HCT116 (cell line): ENCODE data around the gene TSPAN7. TPM values are rescaled to one million over a fixed set of nuclear protein-coding genes. Genes with fewer than 3 reads are reported as not detected.

ENCODE experiments used
- ATAC-seq: fragments of 200-7000 bp; cut with Tn5 transposase; 2 replicates; pipeline ENCODE4 v1.9.1; 2020; ENCODE audit warnings: mild to moderate bottlenecking, moderate library complexity
- BruUV-seq: library from RNA; stranded (reverse); fragments of 400-500 nt; replicated peaks from 2 replicates; lab custom pipeline; 2021; lab: Mats Ljungman, UMichigan
- CTCF ChIA-PET: fragments of 300-600 bp; sonication (Branson Sonifier 250); formaldehyde crosslinking; loops from one replicate; lab custom pipeline; 2021; ENCODE audit warnings: antibody characterized with exemption; lab: Charles Lee
- POLR2A ChIA-PET: fragments of 300-600, 350-600 bp; sonication (Branson Sonifier 250); formaldehyde crosslinking; loops from one replicate; lab custom pipeline; 2021; ENCODE audit warnings: antibody characterized with exemption; lab: Charles Lee
- RAD21 ChIA-PET, 2 experiments: fragments of 300-600 bp; sonication (Branson Sonifier 250); formaldehyde crosslinking; loops; one replicate each; lab custom pipeline; 2023; ENCODE audit warnings: low total read pairs in 2 of 2; ENCODE audit not compliant: uncharacterized antibody in 2 of 2, unreplicated experiment in 2 of 2, low non-redundant PET in 1 of 2; lab: Charles Lee
- DNase-seq: peaks from one replicate; pipeline ENCODE4 v3.0.0-alpha.2; 2010; ENCODE audit warnings: low read depth, low spot score
- H2AFZ ChIP-seq: fragments of 200-600 bp; shearing (Covaris generic), sonication (generic); 2 replicates; pipeline ENCODE4 v1.6.1; 2017; ENCODE audit warnings: low read depth, mixed run types, mixed read lengths, antibody characterized with exemption, low read length; ENCODE audit not compliant: poor library complexity, severe bottlenecking
- H3K27ac ChIP-seq: 2 replicates; pipeline ENCODE4 v1.5.1; 2012; ENCODE audit warnings: low read depth, low read length
- H3K27me3 ChIP-seq: fragments of 200-600 bp; sonication (generic); 2 replicates; pipeline ENCODE4 v1.6.1; 2016; ENCODE audit warnings: mixed run types, low read length, mixed read lengths; ENCODE audit not compliant: insufficient read depth
- H3K36me3 ChIP-seq, 2 experiments: fragments of 200-500 bp in 1 of 2; fragments of 200-600 bp in 1 of 2; sonication (Bioruptor generic) in 1 of 2; sonication (generic) in 1 of 2; 2 replicates each; pipeline versions ENCODE4 v1.5.1 to v1.6.1; 2014 to 2016; ENCODE audit warnings: low read length in 2 of 2, inconsistent platforms in 1 of 2, mixed read lengths in 1 of 2, mixed run types in 1 of 2; ENCODE audit not compliant: insufficient read depth in 2 of 2, control insufficient read depth in 1 of 2
- H3K4me1 ChIP-seq, 2 experiments: fragments of 200-600 bp in 1 of 2; sonication (generic) in 1 of 2; 2 replicates each; pipeline versions ENCODE4 v1.5.1 to v1.6.1; 2012 to 2017; ENCODE audit warnings: low read length in 2 of 2, inconsistent platforms in 1 of 2, mild to moderate bottlenecking in 1 of 2, mixed read lengths in 1 of 2, mixed run types in 1 of 2, moderate library complexity in 1 of 2; ENCODE audit not compliant: insufficient read depth in 2 of 2, control insufficient read depth in 1 of 2
- H3K4me2 ChIP-seq: fragments of 200-600 bp; sonication (generic); 2 replicates; pipeline ENCODE4 v1.6.1; 2017; ENCODE audit warnings: mixed run types, low read length, mixed read lengths
- H3K4me3 ChIP-seq, 2 experiments: fragments of 200-600 bp in 1 of 2; sonication (generic) in 1 of 2; replicated peaks in 1 of 2; 2 replicates each; pipeline ENCODE4 v1.5.1; 2011 to 2016; ENCODE audit warnings: low read length in 2 of 2, control low read depth in 1 of 2, low read depth in 1 of 2, mild to moderate bottlenecking in 1 of 2, mixed read lengths in 1 of 2, mixed run types in 1 of 2
- H3K79me2 ChIP-seq: fragments of 200-600 bp; sonication (generic); 2 replicates; pipeline ENCODE4 v1.6.1; 2017; ENCODE audit warnings: mild to moderate bottlenecking, mixed run types, low read length, moderate library complexity, mixed read lengths; ENCODE audit not compliant: insufficient read depth
- H3K9ac ChIP-seq: fragments of 200-600 bp; sonication (generic); 2 replicates; pipeline ENCODE4 v1.6.1; 2016; ENCODE audit warnings: low read length, mixed read lengths
- H3K9me2 ChIP-seq: fragments of 200-600 bp; sonication (generic), shearing (Covaris generic); 2 replicates; pipeline ENCODE4 v1.6.1; 2017; ENCODE audit warnings: mixed run types, mild to moderate bottlenecking, moderate library complexity; ENCODE audit not compliant: insufficient read depth
- H3K9me3 ChIP-seq, 2 experiments: fragments of 200-500 bp in 1 of 2; fragments of 200-600 bp in 1 of 2; sonication (Bioruptor generic) in 1 of 2; sonication (generic) in 1 of 2; 2 replicates each; pipeline ENCODE4 v1.6.1; 2014 to 2017; ENCODE audit warnings: low read length in 2 of 2, mixed read lengths in 2 of 2, inconsistent platforms in 1 of 2, low read depth in 1 of 2, mild to moderate bottlenecking in 1 of 2, mixed run types in 1 of 2, moderate library complexity in 1 of 2; ENCODE audit not compliant: control insufficient read depth in 1 of 2, insufficient read depth in 1 of 2
- H4K20me1 ChIP-seq: fragments of 200-600 bp; sonication (generic), shearing (Covaris generic); 2 replicates; pipeline ENCODE4 v1.6.1; 2017; ENCODE audit warnings: mixed run types, mild to moderate bottlenecking, moderate library complexity; ENCODE audit not compliant: insufficient read depth
- CEBPB ChIP-seq: IDR thresholded peaks from 2 replicates; pipeline ENCODE4 v1.6.1; 2012; ENCODE audit warnings: low read depth
- EZH2 ChIP-seq: fragments of 200-600 bp; sonication (generic); IDR thresholded peaks from 2 replicates; pipeline ENCODE4 v1.6.1; 2017; ENCODE audit warnings: antibody characterized with exemption, mixed run types
- EZH2phosphoT487 ChIP-seq: fragments of 200-600 bp; IDR thresholded peaks from 2 replicates; pipeline ENCODE4 v1.6.1; 2018; ENCODE audit warnings: antibody characterized with exemption, borderline replicate concordance
- POLR2AphosphoS5 ChIP-seq: IDR thresholded peaks from 2 replicates; pipeline ENCODE4 v1.6.1; 2011; ENCODE audit warnings: mild to moderate bottlenecking, low read depth, low read length, moderate library complexity
- ZFX ChIP-seq: fragments of 450-650 bp; IDR thresholded peaks from 2 replicates; pipeline ENCODE4 v1.6.1; 2017
- intact Hi-C: fragments of 100-400 bp; cut with micrococcal nuclease; formaldehyde crosslinking; loops from 2 replicates; pipeline ENCODE4 v1.10.0; 2022
- total RNA-seq: library from RNA; stranded (reverse); gene quantifications from one replicate; pipeline ENCODE4 v1.2.1, GENCODE V29; 2021; ENCODE audit not compliant: unreplicated experiment
- TF ChIP-seq, protein P1 (sequence below): IDR thresholded peaks from 2 replicates; pipeline ENCODE4 v1.6.1; 2012
- TF ChIP-seq, protein P2 (sequence below), 3 experiments: fragments of 200-600 bp in 1 of 3; sonication (generic) in 1 of 3; IDR thresholded peaks in 2 of 3; conservative IDR thresholded peaks in 1 of 3; 2 replicates each; pipeline ENCODE4 v1.5.1; 2012 to 2017; ENCODE audit warnings: low read depth in 2 of 3, low read length in 2 of 3, antibody characterized with exemption in 1 of 3, borderline replicate concordance in 1 of 3, control low read depth in 1 of 3, mild to moderate bottlenecking in 1 of 3, mixed read lengths in 1 of 3, mixed run types in 1 of 3, moderate library complexity in 1 of 3; ENCODE audit not compliant: insufficient read depth in 1 of 3

Gene TSPAN7
- total RNA-seq, 1 experiment from 2014 or later: 2.9 TPM

DNA sequence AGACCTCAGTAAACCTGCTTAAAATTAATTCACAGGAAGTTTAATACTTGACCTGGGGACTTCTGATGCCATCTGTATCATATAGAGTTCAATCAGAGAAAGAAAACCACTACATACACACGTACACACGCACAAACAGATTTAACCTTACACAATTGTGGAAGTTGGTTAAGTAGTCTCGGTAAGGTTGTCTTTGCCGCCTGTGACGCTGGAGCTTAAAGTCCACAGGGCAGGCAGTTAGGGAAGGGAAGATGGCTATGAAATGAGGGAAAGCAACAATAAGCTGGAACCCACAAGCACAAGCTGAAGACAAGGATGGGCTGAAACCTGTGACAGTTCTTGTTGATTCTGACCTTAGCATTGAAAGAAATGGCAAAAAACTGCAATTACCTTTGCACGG, 41.7 kb upstream of the TSPAN7 start:
- intact Hi-C loops: no loop called here
- no peak overlapping the region for H2AFZ ChIP-seq
- no peak for DNase-seq

DNA sequence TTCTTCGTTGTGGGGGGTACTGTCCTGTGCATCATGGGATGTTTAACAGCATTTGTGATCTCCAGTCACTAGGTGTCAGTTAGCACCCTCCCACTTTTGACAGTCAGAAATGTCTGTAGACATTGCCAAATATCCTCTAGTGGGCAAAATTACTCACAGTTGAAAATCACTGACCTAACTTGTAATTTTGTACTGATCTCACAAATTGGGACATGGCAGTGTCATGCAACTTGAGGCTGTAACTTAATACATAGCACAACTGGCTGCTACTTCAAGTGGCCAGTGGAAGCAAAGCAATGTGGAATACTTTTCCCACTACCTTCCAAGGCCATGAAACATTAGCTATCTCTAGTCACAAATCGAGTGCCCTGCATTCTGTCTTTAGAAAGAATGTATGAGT, 23.2 kb upstream of the TSPAN7 start:
- Histone ChIP-seq H3K9me3 (no peaks in the 10 kb centered on the region), H3K79me2 (no peaks in the 10 kb centered on the region), H3K27me3 (no peaks in the 10 kb centered on the region), H4K20me1 (no peaks in the 10 kb centered on the region), H3K4me1 (no peaks in the 10 kb centered on the region), H3K36me3 (no peaks in the 10 kb centered on the region), H2AFZ (no peak overlapping the region), H3K4me3 (no peak overlapping the region), H3K4me2 (no peak overlapping the region), H3K9me2 (no peaks in the 10 kb centered on the region), H3K27ac (no peak overlapping the region), H3K9ac (no peak overlapping the region)
- CTCF ChIA-PET: no interaction called here
- BruUV-seq: no TSS peak
- TF ChIP-seq EZH2 (no peak), ZFX (no peak), EZH2phosphoT487 (no peak), POLR2AphosphoS5 (no peak), CEBPB (no peak)
- TF ChIP-seq, protein P1, sequence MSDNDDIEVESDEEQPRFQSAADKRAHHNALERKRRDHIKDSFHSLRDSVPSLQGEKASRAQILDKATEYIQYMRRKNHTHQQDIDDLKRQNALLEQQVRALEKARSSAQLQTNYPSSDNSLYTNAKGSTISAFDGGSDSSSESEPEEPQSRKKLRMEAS: no peak
- TF ChIP-seq, protein P2, sequence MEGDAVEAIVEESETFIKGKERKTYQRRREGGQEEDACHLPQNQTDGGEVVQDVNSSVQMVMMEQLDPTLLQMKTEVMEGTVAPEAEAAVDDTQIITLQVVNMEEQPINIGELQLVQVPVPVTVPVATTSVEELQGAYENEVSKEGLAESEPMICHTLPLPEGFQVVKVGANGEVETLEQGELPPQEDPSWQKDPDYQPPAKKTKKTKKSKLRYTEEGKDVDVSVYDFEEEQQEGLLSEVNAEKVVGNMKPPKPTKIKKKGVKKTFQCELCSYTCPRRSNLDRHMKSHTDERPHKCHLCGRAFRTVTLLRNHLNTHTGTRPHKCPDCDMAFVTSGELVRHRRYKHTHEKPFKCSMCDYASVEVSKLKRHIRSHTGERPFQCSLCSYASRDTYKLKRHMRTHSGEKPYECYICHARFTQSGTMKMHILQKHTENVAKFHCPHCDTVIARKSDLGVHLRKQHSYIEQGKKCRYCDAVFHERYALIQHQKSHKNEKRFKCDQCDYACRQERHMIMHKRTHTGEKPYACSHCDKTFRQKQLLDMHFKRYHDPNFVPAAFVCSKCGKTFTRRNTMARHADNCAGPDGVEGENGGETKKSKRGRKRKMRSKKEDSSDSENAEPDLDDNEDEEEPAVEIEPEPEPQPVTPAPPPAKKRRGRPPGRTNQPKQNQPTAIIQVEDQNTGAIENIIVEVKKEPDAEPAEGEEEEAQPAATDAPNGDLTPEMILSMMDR (IDR thresholded peaks at IDR 0.05 in 2 of 3, conservative IDR thresholded peaks at IDR 0.05 in 1 of 3; ENCODE audit: borderline replicate concordance in 1 of 3, insufficient read depth in 1 of 3, low read depth in 2 of 3, low read length in 2 of 3): no peak
- RAD21 ChIA-PET: no interaction called here
- intact Hi-C loops: no loop called here
- no peak for ATAC-seq
- POLR2A ChIA-PET: no interaction called here
- DNase-seq: no peak

More for the DNA sequence above, 41.7 kb upstream of the TSPAN7 start:
- Histone ChIP-seq H3K27ac (no peak overlapping the region), H3K9ac (no peak overlapping the region), H3K9me3 (no peaks in the 10 kb centered on the region), H3K27me3 (no peaks in the 10 kb centered on the region), H3K4me3 (no peak overlapping the region), H3K4me1 (no peaks in the 10 kb centered on the region), H4K20me1 (no peaks in the 10 kb centered on the region), H3K36me3 (no peaks in the 10 kb centered on the region), H3K79me2 (no peaks in the 10 kb centered on the region), H3K4me2 (no peak overlapping the region), H3K9me2 (no peaks in the 10 kb centered on the region)
- TF ChIP-seq ZFX: no peak
- no peak for ATAC-seq
- CTCF ChIA-PET: no interaction called here
- POLR2A ChIA-PET: no interaction called here
- RAD21 ChIA-PET: no interaction called here
- no TSS peak for BruUV-seq
